Smooth muscle cell (in vitro differentiated cells): Measurements from ENCODE around the gene LYRM1. TPM values are rescaled to one million over a fixed set of nuclear protein-coding genes. Genes with fewer than 3 reads are reported as not detected.

Source experiments
- DNase-seq: peaks from one replicate; lab custom pipeline; 2025; ENCODE audit not compliant: unreplicated experiment; lab: John Stamatoyannopoulos, UW
- H2AFZ ChIP-seq: fragments of 200-600 bp; sonication (generic); 2 replicates; pipeline ENCODE4 v1.6.0; 2016; ENCODE audit warnings: antibody characterized with exemption, low read depth, mild to moderate bottlenecking
- H3F3A ChIP-seq: fragments of 200-600 bp; sonication (generic); 2 replicates; pipeline ENCODE4 v1.6.0; 2017; ENCODE audit warnings: antibody characterized with exemption, low read depth
- H3K27ac ChIP-seq: fragments of 200-600 bp; sonication (generic); 2 replicates; pipeline ENCODE4 v1.5.1; 2016; ENCODE audit warnings: low read depth, mild to moderate bottlenecking
- H3K27me3 ChIP-seq: fragments of 200-600 bp; sonication (generic); 2 replicates; pipeline ENCODE4 v1.6.1; 2016; ENCODE audit warnings: low read depth, mild to moderate bottlenecking
- H3K36me3 ChIP-seq: fragments of 200-600 bp; sonication (generic); 2 replicates; pipeline ENCODE4 v1.5.1; 2016; ENCODE audit warnings: low read depth
- H3K4me1 ChIP-seq: fragments of 200-600 bp; sonication (generic); 2 replicates; pipeline ENCODE4 v1.5.1; 2016; ENCODE audit warnings: low read depth
- H3K4me2 ChIP-seq: fragments of 200-600 bp; sonication (generic); 2 replicates; pipeline ENCODE4 v1.6.0; 2016; ENCODE audit warnings: mild to moderate bottlenecking
- H3K4me3 ChIP-seq: fragments of 200-600 bp; sonication (generic); 2 replicates; pipeline ENCODE4 v1.5.1; 2016; ENCODE audit warnings: mild to moderate bottlenecking
- H3K79me2 ChIP-seq: fragments of 200-600 bp; sonication (generic); 2 replicates; pipeline ENCODE4 v1.6.0; 2016; ENCODE audit warnings: low read depth, mild to moderate bottlenecking
- H3K9ac ChIP-seq: fragments of 200-600 bp; sonication (generic); 2 replicates; pipeline ENCODE4 v1.6.0; 2016; ENCODE audit warnings: low read depth
- H3K9me3 ChIP-seq: fragments of 200-600 bp; sonication (generic); replicated peaks from 2 replicates; pipeline ENCODE4 v1.5.1; 2016; ENCODE audit warnings: low read depth
- H4K20me1 ChIP-seq: fragments of 200-600 bp; sonication (generic); 2 replicates; pipeline ENCODE4 v1.6.0; 2016; ENCODE audit warnings: low read depth
- WGBS: methylation state at CpG from one replicate; pipeline ENCODE4 v1.1.7; 2016; ENCODE audit warnings: low lambda C conversion rate; 5-methylcytosine and 5-hydroxymethylcytosine counted together
- polyA plus RNA-seq: library from polyadenylated mRNA; unstranded; fragments of >200 nt; fragmentation: Nextera tagmentation; extraction: Ambion mirVana; gene quantifications from 2 replicates; pipeline ENCODE4 v1.2.1, GENCODE V29; 2016
- total RNA-seq: library from RNA; depleted of rRNA; stranded (reverse); fragments of >200 nt; gene quantifications from 2 replicates; pipeline ENCODE4 v1.2.3, GENCODE V29; 2014
- TF ChIP-seq, protein P1 (sequence below): fragments of 200-600 bp; sonication (generic); IDR thresholded peaks from 2 replicates; pipeline ENCODE4 v1.5.1; 2017; ENCODE audit warnings: borderline replicate concordance, mild to moderate bottlenecking, antibody characterized with exemption; ENCODE audit not compliant: insufficient read depth, poor library complexity, severe bottlenecking

The LYRM1 gene
- total and polyA plus RNA-seq, 2 experiments from 2014 or later: 10.2 to 15.3 TPM

DNA sequence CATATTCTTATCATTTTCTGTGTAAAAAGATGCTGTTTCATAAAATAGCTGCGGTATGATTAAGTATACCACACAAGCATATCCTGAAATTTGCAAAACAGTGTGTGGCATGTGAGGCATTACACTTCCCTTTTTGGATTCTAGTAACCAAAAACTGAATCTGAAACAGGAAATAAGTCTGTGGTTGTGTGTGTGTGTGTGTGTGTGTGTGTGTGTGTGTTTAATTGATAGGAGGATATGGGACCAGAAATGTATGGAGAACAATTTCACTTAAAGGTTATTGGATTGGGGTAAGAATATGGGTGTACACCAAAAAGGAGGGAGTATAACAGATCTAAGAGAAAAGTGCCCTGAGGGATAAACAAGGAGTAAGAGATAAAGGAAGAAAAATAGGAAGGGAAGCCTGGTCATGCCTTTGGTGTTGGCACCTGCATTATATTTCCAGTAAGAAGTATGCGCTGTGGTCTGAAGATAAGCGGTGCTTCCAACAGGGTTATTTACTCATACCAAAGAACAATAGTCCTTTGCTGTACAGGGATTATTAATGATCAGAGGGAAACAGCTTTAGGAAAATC is 4.0 kb downstream of the LYRM1 start:
- peaks cover 29% of the 10 kb centered on the region for H3K4me1 ChIP-seq
- no peaks in the 10 kb centered on the region for H3K9me3 ChIP-seq
- H3K36me3 ChIP-seq: no peaks in the 10 kb centered on the region
- no peaks in the 10 kb centered on the region for H3K27me3 ChIP-seq
- H3K9ac ChIP-seq: no peak overlapping the region
- WGBS: 50% methylated on average over 3 of the region's 3 CpGs
- TF ChIP-seq, protein P1, sequence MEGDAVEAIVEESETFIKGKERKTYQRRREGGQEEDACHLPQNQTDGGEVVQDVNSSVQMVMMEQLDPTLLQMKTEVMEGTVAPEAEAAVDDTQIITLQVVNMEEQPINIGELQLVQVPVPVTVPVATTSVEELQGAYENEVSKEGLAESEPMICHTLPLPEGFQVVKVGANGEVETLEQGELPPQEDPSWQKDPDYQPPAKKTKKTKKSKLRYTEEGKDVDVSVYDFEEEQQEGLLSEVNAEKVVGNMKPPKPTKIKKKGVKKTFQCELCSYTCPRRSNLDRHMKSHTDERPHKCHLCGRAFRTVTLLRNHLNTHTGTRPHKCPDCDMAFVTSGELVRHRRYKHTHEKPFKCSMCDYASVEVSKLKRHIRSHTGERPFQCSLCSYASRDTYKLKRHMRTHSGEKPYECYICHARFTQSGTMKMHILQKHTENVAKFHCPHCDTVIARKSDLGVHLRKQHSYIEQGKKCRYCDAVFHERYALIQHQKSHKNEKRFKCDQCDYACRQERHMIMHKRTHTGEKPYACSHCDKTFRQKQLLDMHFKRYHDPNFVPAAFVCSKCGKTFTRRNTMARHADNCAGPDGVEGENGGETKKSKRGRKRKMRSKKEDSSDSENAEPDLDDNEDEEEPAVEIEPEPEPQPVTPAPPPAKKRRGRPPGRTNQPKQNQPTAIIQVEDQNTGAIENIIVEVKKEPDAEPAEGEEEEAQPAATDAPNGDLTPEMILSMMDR: no peak
- H3K27ac ChIP-seq: peak overlapping the region; percentile 78
- peaks cover 13% of the 10 kb centered on the region for H3K79me2 ChIP-seq
- H2AFZ ChIP-seq: no peak overlapping the region
- no peak overlapping the region for H3K4me3 ChIP-seq
- H3F3A ChIP-seq: peaks cover 19% of the 10 kb centered on the region
- peaks cover 1% of the 10 kb centered on the region for H4K20me1 ChIP-seq
- DNase-seq: no peak
- peak overlapping the region; percentile 69 for H3K4me2 ChIP-seq

GRCh38 chr16:20905576-20905975 is 5.0 kb downstream of the LYRM1 start:
- no peaks in the 10 kb centered on the region for H4K20me1 ChIP-seq
- no peaks in the 10 kb centered on the region for H3K9me3 ChIP-seq
- peaks cover 11% of the 10 kb centered on the region for H3K79me2 ChIP-seq
- no peak for DNase-seq
- TF ChIP-seq, protein P1: no peak
- H3K36me3 ChIP-seq: no peaks in the 10 kb centered on the region
- peaks cover 19% of the 10 kb centered on the region for H3F3A ChIP-seq
- peak overlapping the region; percentile 69 for H3K4me2 ChIP-seq
- no peaks in the 10 kb centered on the region for H3K27me3 ChIP-seq
- no peak overlapping the region for H3K4me3 ChIP-seq
- 56% methylated on average over 3 of the region's 3 CpGs for WGBS
- H3K4me1 ChIP-seq: peaks cover 29% of the 10 kb centered on the region
- no peak overlapping the region for H3K9ac ChIP-seq
- peak overlapping the region; percentile 78 for H3K27ac ChIP-seq
- H2AFZ ChIP-seq: no peak overlapping the region

DNA sequence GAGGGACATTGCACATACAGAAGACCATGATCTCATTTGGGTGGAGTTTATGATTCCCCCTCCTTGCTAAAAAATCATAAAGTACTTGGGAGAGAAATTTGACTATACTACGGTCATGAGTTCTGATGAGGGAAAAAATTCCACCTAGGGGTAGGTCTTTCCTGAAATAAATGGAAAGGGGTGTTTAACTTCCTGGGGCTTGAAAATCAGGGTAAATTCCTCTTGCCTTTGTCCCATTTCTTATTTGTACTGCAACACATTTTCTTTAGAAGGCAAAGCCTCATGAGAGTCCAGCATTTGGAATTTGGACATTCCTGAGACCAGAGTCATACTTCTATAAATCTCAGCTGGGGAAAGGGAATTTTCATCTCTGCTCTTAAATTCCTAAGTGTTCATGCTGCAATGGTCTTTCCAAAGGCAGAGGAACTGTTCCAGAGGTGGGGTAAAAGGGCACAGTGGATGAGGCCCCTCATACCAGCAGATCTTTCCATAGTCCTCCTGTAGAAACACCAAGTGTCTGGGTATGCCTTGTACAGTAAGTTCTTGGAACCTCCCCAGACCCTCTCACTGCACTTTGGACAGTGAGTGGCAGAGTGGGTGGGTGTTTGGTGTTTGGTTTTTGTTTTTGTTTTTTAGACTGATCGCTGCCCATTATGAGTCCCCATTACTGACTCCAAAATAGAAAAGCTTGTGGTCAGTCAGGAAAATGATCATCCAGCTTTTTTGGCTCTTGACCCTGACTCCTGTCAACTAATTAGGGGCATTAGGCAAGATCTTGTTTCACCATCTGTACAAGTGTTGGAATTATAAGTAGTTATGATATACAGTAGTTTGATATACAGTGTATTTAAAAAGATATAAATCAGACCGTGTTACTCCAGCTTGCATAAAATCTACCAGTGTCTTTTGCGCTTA is 6.0 kb downstream of the LYRM1 start:
- H3K79me2 ChIP-seq: peaks cover 11% of the 10 kb centered on the region
- peak overlapping the region; percentile 78 for H3K27ac ChIP-seq
- no peaks in the 10 kb centered on the region for H3K36me3 ChIP-seq
- no peaks in the 10 kb centered on the region for H3K27me3 ChIP-seq
- H3K9me3 ChIP-seq: no peaks in the 10 kb centered on the region
- WGBS: 67% methylated on average over 4 of the region's 4 CpGs
- peaks cover 19% of the 10 kb centered on the region for H3F3A ChIP-seq
- no peaks in the 10 kb centered on the region for H4K20me1 ChIP-seq
- no peak overlapping the region for H2AFZ ChIP-seq
- no peak overlapping the region for H3K9ac ChIP-seq
- peak overlapping the region; percentile 69 for H3K4me2 ChIP-seq
- DNase-seq: no peak
- no peak overlapping the region for H3K4me3 ChIP-seq
- H3K4me1 ChIP-seq: peaks cover 35% of the 10 kb centered on the region
- TF ChIP-seq, protein P1: no peak
